BLaER1 treated with 17β-estradiol and CSF1 and Interleukin-3, amounts not matched to agents 10 nM and 100 nM (cell line): Measurements from ENCODE around the gene DHRS9.

Experiments used
- H3K27ac ChIP-seq, 11 experiments: shearing (Covaris generic); formaldehyde crosslinking; 2 replicates each; pipeline ENCODE4 v1.8.1; 2022
- H3K27me3 ChIP-seq, 11 experiments: shearing (Covaris generic); formaldehyde crosslinking; 2 replicates each; pipeline ENCODE4 v1.8.1; 2022
- H3K36me3 ChIP-seq, 11 experiments: shearing (Covaris generic); formaldehyde crosslinking; 2 replicates each; pipeline ENCODE4 v1.8.1; 2022
- H3K4me1 ChIP-seq, 10 experiments: shearing (Covaris generic); formaldehyde crosslinking; 2 replicates each; pipeline ENCODE4 v1.8.1; 2022
- H3K4me2 ChIP-seq, 11 experiments: shearing (Covaris generic); formaldehyde crosslinking; 2 replicates each; pipeline ENCODE4 v1.8.1; 2022
- H3K4me3 ChIP-seq, 10 experiments: shearing (Covaris generic); formaldehyde crosslinking; 2 replicates each; pipeline ENCODE4 v1.8.1; 2022
- H3K9ac ChIP-seq, 11 experiments: shearing (Covaris generic); formaldehyde crosslinking; 2 replicates each; pipeline ENCODE4 v1.8.1; 2022
- H3K9me3 ChIP-seq, 11 experiments: shearing (Covaris generic); formaldehyde crosslinking; replicated peaks in 1 of 11; 2 replicates each; pipeline ENCODE4 v1.8.1; 2022
- H4K20me1 ChIP-seq, 11 experiments: shearing (Covaris generic); formaldehyde crosslinking; 2 replicates each; pipeline ENCODE4 v1.8.1; 2022
- Cebpa-rat ChIP-seq, 11 experiments: shearing (Covaris generic); IDR thresholded peaks; 2 replicates each; pipeline ENCODE4 v1.8.1; 2022

The DHRS9 gene

GRCh38 chr2:169137924-169138323, 68.6 kb downstream of the DHRS9 start:
- Histone ChIP-seq H3K4me3 (no peak overlapping the region), H3K9me3 (no peaks in the 10 kb centered on the region), H3K27ac (no peak overlapping the region), H3K27me3 (no peaks in the 10 kb centered on the region), H3K4me2 (no peak overlapping the region), H4K20me1 (no peaks in the 10 kb centered on the region), H3K9ac (no peak overlapping the region), H3K36me3 (no peaks in the 10 kb centered on the region), H3K4me1 (peaks cover 9 to 15% (median 13%) of the 10 kb centered on the region in 10 experiments; a peak in 19 of 20 replicates)
- TF ChIP-seq Cebpa-rat (IDR thresholded peaks at IDR 0.05) = no peak

- H4K20me1 ChIP-seq = no peaks in the 10 kb centered on the region
- H3K4me2 ChIP-seq = no peak overlapping the region
- no peaks in the 10 kb centered on the region for H3K27me3 ChIP-seq
- no peak overlapping the region for H3K4me3 ChIP-seq
- H3K9me3 ChIP-seq = no peaks in the 10 kb centered on the region
- no peak overlapping the region for H3K9ac ChIP-seq
- peaks cover 9 to 18% (median 13%) of the 10 kb centered on the region in 10 experiments; a peak in 19 of 20 replicates for H3K4me1 ChIP-seq
- H3K27ac ChIP-seq = no peak overlapping the region
- TF ChIP-seq Cebpa-rat (IDR thresholded peaks at IDR 0.05) = no peak
- H3K36me3 ChIP-seq = no peaks in the 10 kb centered on the region
Measured at GRCh38 chr2:169139145-169139544, 69.8 kb downstream of the DHRS9 start.

GRCh38 chr2:169139993-169140767, 70.8 kb downstream of the DHRS9 start:
- Histone ChIP-seq H3K9ac (no peak overlapping the region), H3K36me3 (no peaks in the 10 kb centered on the region), H3K9me3 (no peaks in the 10 kb centered on the region), H3K27me3 (no peaks in the 10 kb centered on the region), H4K20me1 (no peaks in the 10 kb centered on the region), H3K4me3 (no peak overlapping the region), H3K4me2 (no peak overlapping the region), H3K27ac (no peak overlapping the region), H3K4me1 (peaks cover 9 to 18% (median 13%) of the 10 kb centered on the region in 10 experiments; a peak in 19 of 20 replicates)
- TF ChIP-seq Cebpa-rat (IDR thresholded peaks at IDR 0.05) = no peak

- no peaks in the 10 kb centered on the region for H3K9me3 ChIP-seq
- H3K9ac ChIP-seq = no peak overlapping the region
- H4K20me1 ChIP-seq = no peaks in the 10 kb centered on the region
- H3K36me3 ChIP-seq = no peaks in the 10 kb centered on the region
- TF ChIP-seq Cebpa-rat (IDR thresholded peaks at IDR 0.05) = no peak
- H3K27ac ChIP-seq = 0 out of 22 replicates have a peak overlapping the region, but pooled peaks of 1 of the 11 experiments have one; percentile 19
- H3K4me1 ChIP-seq = peaks cover 9 to 18% (median 13%) of the 10 kb centered on the region in 10 experiments; a peak in 19 of 20 replicates
- no peak overlapping the region for H3K4me3 ChIP-seq
- no peaks in the 10 kb centered on the region for H3K27me3 ChIP-seq
- H3K4me2 ChIP-seq = peak overlapping the region; percentile 34 to 55 (median 46)
Measured at GRCh38 chr2:169141713-169142352, 72.5 kb downstream of the DHRS9 start.

GRCh38 chr2:169143998-169144397, 74.6 kb downstream of the DHRS9 start:
- no peak overlapping the region for H3K4me3 ChIP-seq
- no peak overlapping the region for H3K4me2 ChIP-seq
- H3K27ac ChIP-seq = no peak overlapping the region
- H3K9ac ChIP-seq = no peak overlapping the region
- H3K4me1 ChIP-seq = peaks cover 9 to 18% (median 13%) of the 10 kb centered on the region in 10 experiments; a peak in 19 of 20 replicates
- no peak for TF ChIP-seq Cebpa-rat (IDR thresholded peaks at IDR 0.05)
- H3K36me3 ChIP-seq = no peaks in the 10 kb centered on the region
- H3K9me3 ChIP-seq = no peaks in the 10 kb centered on the region
- H3K27me3 ChIP-seq = no peaks in the 10 kb centered on the region
- no peaks in the 10 kb centered on the region for H4K20me1 ChIP-seq
